ENCODE data around the gene NEK4.

GRCh38 chr3:52714335-52715302, 56.1 kb downstream of the NEK4 start:
- no peak for TF ChIP-seq CTCF (IDR thresholded peaks at IDR 0.05)
- TF ChIP-seq RCOR1 (IDR thresholded peaks at IDR 0.05; ENCODE audit: low read length) = no peak
- TF ChIP-seq, protein P1, sequence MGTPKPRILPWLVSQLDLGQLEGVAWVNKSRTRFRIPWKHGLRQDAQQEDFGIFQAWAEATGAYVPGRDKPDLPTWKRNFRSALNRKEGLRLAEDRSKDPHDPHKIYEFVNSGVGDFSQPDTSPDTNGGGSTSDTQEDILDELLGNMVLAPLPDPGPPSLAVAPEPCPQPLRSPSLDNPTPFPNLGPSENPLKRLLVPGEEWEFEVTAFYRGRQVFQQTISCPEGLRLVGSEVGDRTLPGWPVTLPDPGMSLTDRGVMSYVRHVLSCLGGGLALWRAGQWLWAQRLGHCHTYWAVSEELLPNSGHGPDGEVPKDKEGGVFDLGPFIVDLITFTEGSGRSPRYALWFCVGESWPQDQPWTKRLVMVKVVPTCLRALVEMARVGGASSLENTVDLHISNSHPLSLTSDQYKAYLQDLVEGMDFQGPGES (IDR thresholded peaks at IDR 0.05; ENCODE audit: low read depth, low read length) = no peak
- TF ChIP-seq RAD21 (IDR thresholded peaks at IDR 0.05; ENCODE audit: low read length) = no peak
- TF ChIP-seq, protein P2, sequence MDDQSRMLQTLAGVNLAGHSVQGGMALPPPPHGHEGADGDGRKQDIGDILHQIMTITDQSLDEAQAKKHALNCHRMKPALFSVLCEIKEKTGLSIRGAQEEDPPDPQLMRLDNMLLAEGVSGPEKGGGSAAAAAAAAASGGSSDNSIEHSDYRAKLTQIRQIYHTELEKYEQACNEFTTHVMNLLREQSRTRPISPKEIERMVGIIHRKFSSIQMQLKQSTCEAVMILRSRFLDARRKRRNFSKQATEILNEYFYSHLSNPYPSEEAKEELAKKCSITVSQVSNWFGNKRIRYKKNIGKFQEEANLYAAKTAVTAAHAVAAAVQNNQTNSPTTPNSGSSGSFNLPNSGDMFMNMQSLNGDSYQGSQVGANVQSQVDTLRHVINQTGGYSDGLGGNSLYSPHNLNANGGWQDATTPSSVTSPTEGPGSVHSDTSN (IDR thresholded peaks at IDR 0.05) = no peak
- no peak for TF ChIP-seq YY1 (IDR thresholded peaks at IDR 0.05; ENCODE audit: low read depth)
- no peak for TF ChIP-seq EP300 (IDR thresholded peaks at IDR 0.05; ENCODE audit: borderline replicate concordance in 1 of 2, low read depth in 1 of 2, low read length in 1 of 2)
- no peak for TF ChIP-seq TEAD4 (IDR thresholded peaks at IDR 0.05; ENCODE audit: borderline replicate concordance, insufficient read depth)
- no peak for TF ChIP-seq POLR2AphosphoS5 (IDR thresholded peaks at IDR 0.05; ENCODE audit: low read depth, low read length)
- TF ChIP-seq, protein P3, sequence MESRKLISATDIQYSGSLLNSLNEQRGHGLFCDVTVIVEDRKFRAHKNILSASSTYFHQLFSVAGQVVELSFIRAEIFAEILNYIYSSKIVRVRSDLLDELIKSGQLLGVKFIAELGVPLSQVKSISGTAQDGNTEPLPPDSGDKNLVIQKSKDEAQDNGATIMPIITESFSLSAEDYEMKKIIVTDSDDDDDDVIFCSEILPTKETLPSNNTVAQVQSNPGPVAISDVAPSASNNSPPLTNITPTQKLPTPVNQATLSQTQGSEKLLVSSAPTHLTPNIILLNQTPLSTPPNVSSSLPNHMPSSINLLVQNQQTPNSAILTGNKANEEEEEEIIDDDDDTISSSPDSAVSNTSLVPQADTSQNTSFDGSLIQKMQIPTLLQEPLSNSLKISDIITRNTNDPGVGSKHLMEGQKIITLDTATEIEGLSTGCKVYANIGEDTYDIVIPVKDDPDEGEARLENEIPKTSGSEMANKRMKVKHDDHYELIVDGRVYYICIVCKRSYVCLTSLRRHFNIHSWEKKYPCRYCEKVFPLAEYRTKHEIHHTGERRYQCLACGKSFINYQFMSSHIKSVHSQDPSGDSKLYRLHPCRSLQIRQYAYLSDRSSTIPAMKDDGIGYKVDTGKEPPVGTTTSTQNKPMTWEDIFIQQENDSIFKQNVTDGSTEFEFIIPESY (IDR thresholded peaks at IDR 0.05; ENCODE audit: borderline replicate concordance, low read depth) = no peak
- TF ChIP-seq FOSL2 (IDR thresholded peaks at IDR 0.05; ENCODE audit: borderline replicate concordance, low read depth) = no peak
- TF ChIP-seq FOXM1 (IDR thresholded peaks at IDR 0.05; ENCODE audit: low read depth) = no peak
- TF ChIP-seq, protein P4, sequence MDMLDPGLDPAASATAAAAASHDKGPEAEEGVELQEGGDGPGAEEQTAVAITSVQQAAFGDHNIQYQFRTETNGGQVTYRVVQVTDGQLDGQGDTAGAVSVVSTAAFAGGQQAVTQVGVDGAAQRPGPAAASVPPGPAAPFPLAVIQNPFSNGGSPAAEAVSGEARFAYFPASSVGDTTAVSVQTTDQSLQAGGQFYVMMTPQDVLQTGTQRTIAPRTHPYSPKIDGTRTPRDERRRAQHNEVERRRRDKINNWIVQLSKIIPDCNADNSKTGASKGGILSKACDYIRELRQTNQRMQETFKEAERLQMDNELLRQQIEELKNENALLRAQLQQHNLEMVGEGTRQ (IDR thresholded peaks at IDR 0.05; ENCODE audit: borderline replicate concordance, low read depth, low read length) = no peak
